K562 (cell line): ENCODE data around the gene RPTOR. TPM values are rescaled to one million over a fixed set of nuclear protein-coding genes. Genes with fewer than 3 reads are reported as not detected.

Source experiments
- ATF4 ChIP-seq: fragments of 450-650 bp; formaldehyde crosslinking; IDR thresholded peaks from 2 replicates; pipeline ENCODE4 v1.4.0; 2022; ENCODE audit warnings: mild to moderate bottlenecking, moderate library complexity
- BRD4 ChIP-seq: fragments of 200-600 bp; sonication (generic); IDR thresholded peaks from 2 replicates; pipeline ENCODE4 v1.6.1; 2017; ENCODE audit warnings: inconsistent platforms
- CTCF ChIP-seq, 3 experiments: IDR thresholded peaks in 2 of 3; conservative IDR thresholded peaks in 1 of 3; 2 replicates each; pipeline ENCODE4 v1.5.1; 2011 to 2012; ENCODE audit warnings: low read length in 3 of 3, mild to moderate bottlenecking in 3 of 3, control low read depth in 2 of 3, improper control_type of control experiment in 1 of 3, inconsistent platforms in 1 of 3, low read depth in 1 of 3, mixed read lengths in 1 of 3, moderate library complexity in 1 of 3; ENCODE audit not compliant: insufficient read depth in 2 of 3
- FOXK2 ChIP-seq, 2 experiments: fragments of 450-650 bp; IDR thresholded peaks in 1 of 2; conservative IDR thresholded peaks in 1 of 2; 2 replicates each; pipeline ENCODE4 v1.6.1; 2016; ENCODE audit warnings: low read depth in 2 of 2, mild to moderate bottlenecking in 1 of 2
- HNRNPLL ChIP-seq: fragments of 200-400 bp; formaldehyde crosslinking; IDR thresholded peaks from 2 replicates; pipeline ENCODE4 v1.6.1; 2017; ENCODE audit warnings: low read length, low read depth, mild to moderate bottlenecking; ENCODE audit not compliant: poor library complexity, severe bottlenecking
- MXD1 ChIP-seq: fragments of 250-450 bp; sonication (Bioruptor Pico); IDR thresholded peaks from 2 replicates; pipeline ENCODE4 v1.8.0; 2021; ENCODE audit warnings: borderline replicate concordance, mild to moderate bottlenecking, moderate library complexity; ENCODE audit not compliant: poor library complexity, severe bottlenecking
- NKRF ChIP-seq: fragments of 450-650 bp; IDR thresholded peaks from 2 replicates; pipeline ENCODE4 v1.6.1; 2016; ENCODE audit warnings: borderline replicate concordance
- POLR2AphosphoS2 ChIP-seq: IDR thresholded peaks from 2 replicates; pipeline ENCODE4 v1.6.1; 2012; ENCODE audit warnings: low read length, improper control_type of control experiment
- RFX5 ChIP-seq: IDR thresholded peaks from 2 replicates; pipeline ENCODE4 v1.6.1; 2011; ENCODE audit warnings: low read depth, mild to moderate bottlenecking, improper control_type of control experiment, low read length
- TAL1 ChIP-seq: fragments of 450-650 bp; IDR thresholded peaks from 2 replicates; pipeline ENCODE4 v1.6.1; 2016; ENCODE audit warnings: mild to moderate bottlenecking
- TARDBP ChIP-seq: fragments of 450-650 bp; IDR thresholded peaks from 2 replicates; pipeline ENCODE4 v1.6.1; 2016
- TEAD4 ChIP-seq, 2 experiments: sonication (generic) in 1 of 2; formaldehyde crosslinking in 1 of 2; IDR thresholded peaks; 2 replicates each; pipeline versions ENCODE4 v1.6.1 to v1.8.0; 2012 to 2022; ENCODE audit warnings: borderline replicate concordance in 1 of 2, inconsistent platforms in 1 of 2, low read length in 1 of 2, mild to moderate bottlenecking in 1 of 2, missing genetic modification reagents in 1 of 2
- TFAP4 ChIP-seq: sonication (generic); formaldehyde crosslinking; IDR thresholded peaks from 2 replicates; pipeline ENCODE4 v1.8.0; 2022; ENCODE audit warnings: missing genetic modification reagents, mild to moderate bottlenecking, moderate library complexity, borderline replicate concordance
- ZBED1 ChIP-seq: IDR thresholded peaks from 2 replicates; pipeline ENCODE4 v1.6.1; 2014
- ZFPM2 ChIP-seq: fragments of 250-450 bp; sonication (Bioruptor Pico); IDR thresholded peaks from 2 replicates; pipeline ENCODE4 v1.5.1; 2022; ENCODE audit warnings: mild to moderate bottlenecking
- ZNF134 ChIP-seq: fragments of 250-450 bp; sonication (Bioruptor Pico); conservative IDR thresholded peaks from 2 replicates; pipeline ENCODE4 v1.4.0; 2020
- ZNF165 ChIP-seq: fragments of 250-450 bp; sonication (Bioruptor Pico); IDR thresholded peaks from 2 replicates; pipeline ENCODE4 v1.4.0; 2020; ENCODE audit warnings: borderline replicate concordance
- polyA plus RNA-seq, 8 experiments: library from polyadenylated mRNA; depleted of rRNA in 4 of 8; stranded (reverse) in 5 of 8; unstranded in 3 of 8; fragments of >200 nt; fragmentation: Nextera tagmentation in 2 of 8; fragmentation: Illumina TruSeq in 1 of 8; extraction: Ambion mirVana in 2 of 8; extraction: Trizol in 1 of 8; gene quantifications; 2 replicates each; pipeline versions ENCODE4 v1.2.1 to v1.2.3, GENCODE V29; 2011 to 2014; ENCODE audit warnings: inconsistent platforms in 1 of 8, missing spikeins in 1 of 8
- total RNA-seq, 7 experiments: library from RNA; depleted of rRNA in 6 of 7; stranded (reverse); fragments of >200 nt in 6 of 7; fragmentation: Illumina TruSeq in 2 of 7; extraction: Trizol in 2 of 7; gene quantifications; 2 replicates each; pipeline versions ENCODE4 v1.2.1 to v1.2.3, GENCODE V29; 2011 to 2021; ENCODE audit warnings: low replicate concordance in 1 of 7

The RPTOR gene
- total and polyA plus RNA-seq, 9 of the 15 experiments (the other 6 are each of a cell fraction or from before 2014, with no cell fraction given), result 0.24 to 54.1 (median 10.2) TPM

- no peak for TF ChIP-seq TFAP4 (CRISPR knock-in tag)
- TF ChIP-seq ATF4 (CRISPR knock-in tag), result no peak
- TF ChIP-seq TARDBP, result no peak
- TF ChIP-seq HNRNPLL, result no peak
- no peak for TF ChIP-seq FOXK2 (conservative IDR thresholded peaks at IDR 0.05 in 1 of 2, IDR thresholded peaks at IDR 0.05 in 1 of 2; ENCODE audit: low read depth in 2 of 2)
- no peak for TF ChIP-seq ZNF165 (CRISPR knock-in tag)
- TF ChIP-seq TEAD4 (IDR thresholded peaks at IDR 0.05; ENCODE audit: low read length), result peak; percentile 34; the same call in 1 of the 2 replicates
- TF ChIP-seq TEAD4 (CRISPR knock-in tag; IDR thresholded peaks at IDR 0.05; ENCODE audit: borderline replicate concordance), result no peak
- no peak for TF ChIP-seq POLR2AphosphoS2
- TF ChIP-seq MXD1 (CRISPR knock-in tag), result no peak
- no peak for TF ChIP-seq RFX5
- no peak for TF ChIP-seq ZFPM2 (CRISPR knock-in tag)
- TF ChIP-seq ZNF134, result no peak
- TF ChIP-seq TAL1, result peak; percentile 22; the same call in 1 of the 2 replicates
- no peak for TF ChIP-seq BRD4
- peak; percentile 61; the same call in 1 of the 2 replicates for TF ChIP-seq NKRF
- no peak for TF ChIP-seq CTCF (IDR thresholded peaks at IDR 0.05 in 2 of 3, conservative IDR thresholded peaks at IDR 0.05 in 1 of 3; ENCODE audit: insufficient read depth in 2 of 3, low read depth in 1 of 3, low read length in 3 of 3)
- no peak for TF ChIP-seq ZBED1
These were observed 435.9 kb downstream of the RPTOR start (continued) for GRCh38 chr17:80980397-80981061.
